Type B pancreatic cell (in vitro differentiated cells): ENCODE measurements around the gene RABGAP1L. TPM values are rescaled to one million over a fixed set of nuclear protein-coding genes. Genes with fewer than 3 reads are reported as not detected.
A peak's percentile ranks its signal among the peaks of the same experiment; 100 is the strongest.

Experiments used
- DNase-seq: peaks from one replicate; pipeline ENCODE4 v3.0.0; 2021; ENCODE audit warnings: mixed read lengths; ENCODE audit not compliant: unreplicated experiment; ENCODE audit errors: extremely low spot score
- H3K27ac Mint-ChIP-seq: 2 replicates; pipeline ENCODE4 v1.8.0; 2021; ENCODE audit warnings: mild to moderate bottlenecking, mixed read lengths
- H3K27me3 Mint-ChIP-seq: 2 replicates; pipeline ENCODE4 v1.8.0; 2021; ENCODE audit warnings: mixed read lengths
- H3K36me3 Mint-ChIP-seq: 2 replicates; pipeline ENCODE4 v1.8.0; 2021; ENCODE audit warnings: mixed read lengths
- H3K4me1 Mint-ChIP-seq: one replicate; pipeline ENCODE4 v1.8.0; 2021; ENCODE audit warnings: mixed read lengths; ENCODE audit not compliant: unreplicated experiment
- H3K4me3 Mint-ChIP-seq: 2 replicates; pipeline ENCODE4 v1.8.0; 2021; ENCODE audit warnings: mild to moderate bottlenecking, mixed read lengths
- H3K9me3 Mint-ChIP-seq: 2 replicates; pipeline ENCODE4 v1.8.0; 2021; ENCODE audit warnings: mixed read lengths
- total RNA-seq: library from RNA; stranded (reverse); gene quantifications from 2 replicates; pipeline ENCODE4 v1.2.1, GENCODE V29; 2021; ENCODE audit warnings: low replicate concordance
- TF ChIP-seq, protein P1 (sequence below): fragments of 200-600 bp; sonication (generic); conservative IDR thresholded peaks from 2 replicates; pipeline ENCODE4 v1.5.0; 2021; ENCODE audit warnings: antibody characterized with exemption, mild to moderate bottlenecking

Gene RABGAP1L
- total RNA-seq, 1 donor from 2014 or later: 35.6 TPM

DNA sequence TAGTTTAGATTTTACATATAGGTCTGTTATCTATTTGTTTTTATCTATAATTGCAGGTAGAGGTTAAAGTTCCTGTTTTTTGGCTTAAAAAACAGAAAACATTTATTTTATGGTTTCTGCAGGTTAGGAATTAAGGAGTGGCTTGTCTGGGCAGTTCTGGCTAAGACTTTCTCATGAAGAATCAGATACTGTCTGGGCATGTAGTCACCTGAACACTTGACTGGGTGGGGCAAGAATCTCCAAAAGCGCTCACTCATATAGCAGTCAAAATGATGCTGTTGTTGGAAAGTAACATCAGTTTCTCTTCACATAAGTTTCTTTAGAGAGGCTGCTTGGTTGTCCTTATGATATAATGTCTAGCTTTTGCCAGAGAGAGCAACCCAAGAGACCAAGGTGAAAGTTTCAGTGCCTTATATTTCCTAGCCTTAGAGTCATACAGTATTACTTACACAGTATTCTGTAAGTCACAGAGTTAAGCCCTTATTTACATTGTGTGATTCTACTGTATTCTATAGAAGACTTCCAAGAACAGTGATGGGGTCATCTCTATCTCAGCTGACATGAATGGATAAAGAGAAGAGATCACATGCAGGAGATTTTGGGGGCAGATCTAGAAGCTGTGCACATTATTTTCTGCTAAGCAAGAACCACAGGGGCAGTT lies 163.0 kb downstream of the RABGAP1L start:
- Mint-ChIP-seq H3K27me3 (no peaks in the 10 kb centered on the region), H3K4me3 (no peak overlapping the region), H3K4me1 (no peaks in the 10 kb centered on the region), H3K9me3 (peaks cover 15% of the 10 kb centered on the region), H3K27ac (peak overlapping the region; percentile 43), H3K36me3 (peaks cover 26% of the 10 kb centered on the region)
- TF ChIP-seq, protein P1, sequence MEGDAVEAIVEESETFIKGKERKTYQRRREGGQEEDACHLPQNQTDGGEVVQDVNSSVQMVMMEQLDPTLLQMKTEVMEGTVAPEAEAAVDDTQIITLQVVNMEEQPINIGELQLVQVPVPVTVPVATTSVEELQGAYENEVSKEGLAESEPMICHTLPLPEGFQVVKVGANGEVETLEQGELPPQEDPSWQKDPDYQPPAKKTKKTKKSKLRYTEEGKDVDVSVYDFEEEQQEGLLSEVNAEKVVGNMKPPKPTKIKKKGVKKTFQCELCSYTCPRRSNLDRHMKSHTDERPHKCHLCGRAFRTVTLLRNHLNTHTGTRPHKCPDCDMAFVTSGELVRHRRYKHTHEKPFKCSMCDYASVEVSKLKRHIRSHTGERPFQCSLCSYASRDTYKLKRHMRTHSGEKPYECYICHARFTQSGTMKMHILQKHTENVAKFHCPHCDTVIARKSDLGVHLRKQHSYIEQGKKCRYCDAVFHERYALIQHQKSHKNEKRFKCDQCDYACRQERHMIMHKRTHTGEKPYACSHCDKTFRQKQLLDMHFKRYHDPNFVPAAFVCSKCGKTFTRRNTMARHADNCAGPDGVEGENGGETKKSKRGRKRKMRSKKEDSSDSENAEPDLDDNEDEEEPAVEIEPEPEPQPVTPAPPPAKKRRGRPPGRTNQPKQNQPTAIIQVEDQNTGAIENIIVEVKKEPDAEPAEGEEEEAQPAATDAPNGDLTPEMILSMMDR: no peak
- DNase-seq: no peak

DNA sequence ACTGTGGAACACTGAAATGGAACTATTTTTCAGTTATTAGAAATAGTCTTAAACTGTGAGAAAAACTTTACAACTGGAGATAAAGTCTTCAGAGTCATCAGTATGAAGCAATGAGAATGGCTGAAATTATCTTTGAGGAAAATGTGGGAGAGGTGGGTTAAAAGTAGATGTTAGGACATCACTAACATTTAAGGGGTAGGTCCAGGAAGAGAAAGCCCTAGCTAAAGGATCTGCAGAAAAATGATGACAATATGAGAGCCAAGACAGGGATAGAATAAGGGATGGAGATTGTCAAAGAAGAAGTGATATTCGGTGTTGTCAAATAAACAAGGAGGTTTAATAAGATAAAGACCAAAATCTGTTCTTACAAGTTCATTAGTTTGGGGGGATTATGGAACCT lies 165.2 kb downstream of the RABGAP1L start:
- H3K36me3 Mint-ChIP-seq: peaks cover 24% of the 10 kb centered on the region
- no peak for DNase-seq
- H3K9me3 Mint-ChIP-seq: peaks cover 13% of the 10 kb centered on the region
- H3K27me3 Mint-ChIP-seq: no peaks in the 10 kb centered on the region
- no peak overlapping the region for H3K4me3 Mint-ChIP-seq
- TF ChIP-seq, protein P1: no peak
- no peak overlapping the region for H3K27ac Mint-ChIP-seq
- H3K4me1 Mint-ChIP-seq: no peaks in the 10 kb centered on the region

DNA sequence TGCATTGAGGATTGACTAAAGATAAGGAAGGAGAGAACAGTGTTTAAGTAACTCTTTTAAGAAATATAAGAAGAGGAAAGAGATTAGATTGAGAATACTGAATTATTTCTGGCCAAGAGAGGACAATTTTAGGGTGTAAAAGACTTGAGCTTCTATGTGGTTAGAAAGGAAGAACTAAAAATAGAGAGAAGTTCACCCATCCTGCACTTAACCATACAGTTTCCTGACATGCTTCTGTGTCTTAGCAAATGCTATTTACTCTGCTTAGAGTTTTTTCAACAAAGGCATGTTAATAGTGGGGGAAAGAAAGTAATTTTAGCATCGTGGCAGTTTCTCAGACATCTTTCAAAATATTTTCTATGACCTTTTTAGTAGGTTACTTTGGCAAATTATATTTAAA lies 165.6 kb downstream of the RABGAP1L start:
- H3K27me3 Mint-ChIP-seq: no peaks in the 10 kb centered on the region
- H3K9me3 Mint-ChIP-seq: peaks cover 8% of the 10 kb centered on the region
- peaks cover 19% of the 10 kb centered on the region for H3K36me3 Mint-ChIP-seq
- H3K4me1 Mint-ChIP-seq: no peaks in the 10 kb centered on the region
- no peak for DNase-seq
- TF ChIP-seq, protein P1: no peak
- H3K27ac Mint-ChIP-seq: no peak overlapping the region
- no peak overlapping the region for H3K4me3 Mint-ChIP-seq

DNA sequence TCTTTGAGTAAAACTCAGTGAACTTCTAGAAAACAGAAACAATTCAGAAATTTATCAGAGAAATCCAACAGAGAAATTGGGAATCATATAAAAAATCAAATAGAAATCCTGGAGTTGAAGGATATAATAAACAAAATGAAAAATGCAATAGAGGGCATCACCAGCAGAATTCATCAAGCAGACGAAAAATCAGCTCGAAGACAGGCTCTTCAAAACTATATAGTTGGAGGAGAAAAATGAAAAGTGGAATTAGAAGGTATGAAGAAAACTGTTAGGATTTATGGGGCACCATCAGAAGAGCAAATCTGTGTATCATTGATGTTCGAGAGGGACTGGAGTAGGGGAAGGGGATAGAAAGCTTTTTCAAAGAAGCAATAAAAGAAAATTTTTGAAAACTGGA lies 167.0 kb downstream of the RABGAP1L start:
- Mint-ChIP-seq H3K4me3 (no peak overlapping the region), H3K4me1 (no peaks in the 10 kb centered on the region), H3K9me3 (peaks cover 4% of the 10 kb centered on the region), H3K27me3 (no peaks in the 10 kb centered on the region), H3K36me3 (peaks cover 14% of the 10 kb centered on the region), H3K27ac (no peak overlapping the region)
- DNase-seq: no peak
- TF ChIP-seq, protein P1: no peak

DNA sequence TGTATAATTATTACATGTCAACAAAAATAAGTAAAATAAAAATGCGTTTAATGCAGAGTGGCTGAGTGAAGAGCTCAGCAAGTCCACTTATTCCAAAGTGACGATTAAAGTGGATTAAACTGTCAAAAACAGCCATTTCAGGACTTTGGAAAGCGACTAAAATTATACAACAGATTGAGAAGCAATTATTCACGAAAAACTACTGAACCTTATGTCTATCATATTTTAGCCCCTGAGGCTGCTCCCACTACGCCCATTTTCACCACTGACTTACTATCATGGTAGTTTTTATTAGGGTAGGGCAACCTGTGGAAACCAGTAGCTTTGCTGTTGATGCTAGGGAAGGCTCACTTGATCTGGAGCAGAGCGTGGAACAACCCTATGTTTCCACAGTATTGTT lies 174.1 kb downstream of the RABGAP1L start:
- Mint-ChIP-seq H3K4me1 (peaks cover 4% of the 10 kb centered on the region), H3K4me3 (no peak overlapping the region), H3K27ac (no peak overlapping the region), H3K27me3 (no peaks in the 10 kb centered on the region), H3K36me3 (no peaks in the 10 kb centered on the region), H3K9me3 (no peaks in the 10 kb centered on the region)
- TF ChIP-seq, protein P1: no peak
- no peak for DNase-seq
